HG03571 (cell line): ENCODE measurements around the gene ZNF438.

Experiments used
- ATAC-seq: cut with Tn5 transposase; IDR thresholded peaks from one replicate; pipeline ENCODE4 v1.9.1; 2021; ENCODE audit not compliant: unreplicated experiment

The ZNF438 gene

GRCh38 chr10:30850776-30851175 lies 180.9 kb downstream of the ZNF438 start:
- no peak for ATAC-seq

GRCh38 chr10:30849231-30850035 lies 182.2 kb downstream of the ZNF438 start:
- no peak for ATAC-seq

- no peak for ATAC-seq
Measured at GRCh38 chr10:30848396-30849032, 183.2 kb downstream of the ZNF438 start.

GRCh38 chr10:30847642-30848041 lies 184.0 kb downstream of the ZNF438 start:
- ATAC-seq, result no peak

GRCh38 chr10:30847199-30847598 lies 184.5 kb downstream of the ZNF438 start:
- no peak for ATAC-seq

GRCh38 chr10:30846710-30847109 lies 185.0 kb downstream of the ZNF438 start:
- ATAC-seq, result no peak

GRCh38 chr10:30842894-30843293 lies 188.8 kb downstream of the ZNF438 start:
- ATAC-seq, result no peak

GRCh38 chr10:30842185-30842584 lies 189.5 kb downstream of the ZNF438 start:
- ATAC-seq, result no peak

GRCh38 chr10:30840395-30841050 lies 191.1 kb downstream of the ZNF438 start:
- ATAC-seq, result no peak

GRCh38 chr10:30839652-30840051 lies 192.0 kb downstream of the ZNF438 start:
- ATAC-seq, result no peak

- no peak for ATAC-seq
Measured at GRCh38 chr10:30836406-30836805, 195.3 kb downstream of the ZNF438 start.

GRCh38 chr10:30835146-30835545 lies 196.5 kb downstream of the ZNF438 start:
- ATAC-seq, result no peak

GRCh38 chr10:30834651-30835050 lies 197.0 kb downstream of the ZNF438 start:
- ATAC-seq, result no peak

GRCh38 chr10:30834153-30834552 lies 197.5 kb downstream of the ZNF438 start:
- ATAC-seq, result no peak

- no peak for ATAC-seq
Measured at GRCh38 chr10:30833628-30833970, 198.1 kb downstream of the ZNF438 start.

- ATAC-seq, result no peak
Measured at GRCh38 chr10:30832749-30833627, 198.7 kb downstream of the ZNF438 start.

GRCh38 chr10:30832001-30832748 lies 199.5 kb downstream of the ZNF438 start:
- ATAC-seq, result no peak

GRCh38 chr10:30831426-30831825 lies 200.2 kb downstream of the ZNF438 start:
- no peak for ATAC-seq

- no peak for ATAC-seq
Measured at GRCh38 chr10:30830315-30831230, 201.1 kb downstream of the ZNF438 start.
